Mesodermal cell (in vitro differentiated cells): ENCODE data around the gene ANG.
A peak's percentile ranks its signal among the peaks of the same experiment; 100 is the strongest.
"Not testable (repeated sequence)": the region's sequence is repeated elsewhere in the genome, so short reads cannot be mapped to it uniquely, and the experiment has no call there.

ENCODE experiments used
- H3K27ac ChIP-seq: 2 replicates; pipeline ENCODE4 v1.7.0; 2013; ENCODE audit warnings: mild to moderate bottlenecking, low read depth, low read length, moderate library complexity; ENCODE audit not compliant: severe bottlenecking
- H3K36me3 ChIP-seq: 2 replicates; pipeline ENCODE4 v1.7.1; 2013; ENCODE audit warnings: mild to moderate bottlenecking, low read length, moderate library complexity; ENCODE audit not compliant: control insufficient read depth, insufficient read depth
- H3K4me1 ChIP-seq: one replicate; pipeline ENCODE4 v1.7.1; 2013; ENCODE audit warnings: mild to moderate bottlenecking, low read length; ENCODE audit not compliant: insufficient read depth, control insufficient read depth, poor library complexity, severe bottlenecking
- H3K4me3 ChIP-seq: 2 replicates; pipeline ENCODE4 v1.7.0; 2013; ENCODE audit warnings: low read length, control low read depth, mild to moderate bottlenecking; ENCODE audit not compliant: insufficient read depth, poor library complexity, severe bottlenecking; ENCODE audit errors: extremely low read depth
- H3K9me3 ChIP-seq: 2 replicates; pipeline ENCODE4 v1.7.1; 2013; ENCODE audit warnings: mild to moderate bottlenecking, low read length, moderate library complexity; ENCODE audit not compliant: control insufficient read depth
- WGBS, 2 experiments: methylation state at CpG; one replicate each; pipeline ENCODE4 v1.1.5; 2013; ENCODE audit warnings: missing lambda C conversion rate in 2 of 2; ENCODE audit not compliant: insufficient coverage in 2 of 2; 5-methylcytosine and 5-hydroxymethylcytosine counted together

Gene ANG

GRCh38 chr14:20658246-20658645, 30.3 kb upstream of the ANG start:
- Histone ChIP-seq H3K4me1 (no peaks in the 10 kb centered on the region), H3K4me3 (no peak overlapping the region), H3K9me3 (no peaks in the 10 kb centered on the region), H3K27ac (no peak overlapping the region), H3K36me3 (no peaks in the 10 kb centered on the region)
- 95 to 97% methylated on average over 2 to 3 of the region's 3 CpGs for WGBS, 2 experiments

- WGBS, 2 experiments: 80 to 82% methylated on average over 5 of the region's 6 CpGs
- Histone ChIP-seq H3K36me3 (no peaks in the 10 kb centered on the region), H3K4me1 (no peaks in the 10 kb centered on the region), H3K4me3 (no peak overlapping the region), H3K9me3 (no peaks in the 10 kb centered on the region), H3K27ac (no peak overlapping the region)
Measured at GRCh38 chr14:20659336-20659735, 29.2 kb upstream of the ANG start.

GRCh38 chr14:20659813-20660395, 28.7 kb upstream of the ANG start:
- no peak overlapping the region for H3K4me3 ChIP-seq
- H3K36me3 ChIP-seq: no peaks in the 10 kb centered on the region
- H3K9me3 ChIP-seq: no peaks in the 10 kb centered on the region
- no peaks in the 10 kb centered on the region for H3K4me1 ChIP-seq
- H3K27ac ChIP-seq: no peak overlapping the region
- 83 to 91% methylated on average over 22 to 25 of the region's 26 CpGs for WGBS, 2 experiments

GRCh38 chr14:20661197-20661596, 27.4 kb upstream of the ANG start:
- H3K4me3 ChIP-seq: no peak overlapping the region
- no peaks in the 10 kb centered on the region for H3K36me3 ChIP-seq
- WGBS, 2 experiments: 71 to 91% methylated on average over 1 of the region's 2 CpGs
- H3K4me1 ChIP-seq: no peaks in the 10 kb centered on the region
- no peaks in the 10 kb centered on the region for H3K9me3 ChIP-seq
- no peak overlapping the region for H3K27ac ChIP-seq

GRCh38 chr14:20662968-20663732, 25.4 kb upstream of the ANG start:
- Histone ChIP-seq H3K4me3 (peak overlapping the region; percentile 43), H3K36me3 (no peaks in the 10 kb centered on the region), H3K4me1 (no peaks in the 10 kb centered on the region), H3K27ac (no peak overlapping the region), H3K9me3 (no peaks in the 10 kb centered on the region)
- WGBS, 2 experiments: 0 to 2% methylated on average over 24 to 30 of the region's 31 CpGs

GRCh38 chr14:20666400-20666961, 22.1 kb upstream of the ANG start:
- H3K27ac ChIP-seq, H3K36me3 ChIP-seq, H3K4me3 ChIP-seq, H3K4me1 ChIP-seq, H3K9me3 ChIP-seq: not testable (repeated sequence)
- 88 to 96% methylated on average over 4 to 5 of the region's 7 CpGs for WGBS, 2 experiments

- no peaks in the 10 kb centered on the region for H3K36me3 ChIP-seq
- no peak overlapping the region for H3K4me3 ChIP-seq
- 91% methylated on average over 1 of the region's 2 CpGs; no CpG with 5 or more reads in 1 of the 2 experiments for WGBS, 2 experiments
Measured at GRCh38 chr14:20667957-20668356, 20.6 kb upstream of the ANG start.

GRCh38 chr14:20668969-20669368, 19.6 kb upstream of the ANG start:
- Histone ChIP-seq H3K4me1 (no peaks in the 10 kb centered on the region), H3K27ac (no peak overlapping the region), H3K4me3 (no peak overlapping the region), H3K9me3 (no peaks in the 10 kb centered on the region), H3K36me3 (no peaks in the 10 kb centered on the region)
- WGBS, 2 experiments: 83 to 86% methylated on average over 1 to 2 of the region's 2 CpGs

More at GRCh38 chr14:20667957-20668356, 20.6 kb upstream of the ANG start:
- H3K4me1 ChIP-seq: no peaks in the 10 kb centered on the region
- no peaks in the 10 kb centered on the region for H3K9me3 ChIP-seq
- no peak overlapping the region for H3K27ac ChIP-seq

GRCh38 chr14:20671597-20672283, 16.8 kb upstream of the ANG start:
- Histone ChIP-seq H3K4me1 (no peaks in the 10 kb centered on the region), H3K27ac (peak overlapping the region; percentile 49), H3K9me3 (no peaks in the 10 kb centered on the region), H3K4me3 (no peak overlapping the region), H3K36me3 (no peaks in the 10 kb centered on the region)
- 87 to 95% methylated on average over 4 of the region's 4 CpGs for WGBS, 2 experiments

- no peaks in the 10 kb centered on the region for H3K9me3 ChIP-seq
- WGBS, 2 experiments: 85 to 100% methylated on average over 1 to 2 of the region's 2 CpGs
- no peak overlapping the region for H3K27ac ChIP-seq
- H3K4me1 ChIP-seq: peaks cover 1% of the 10 kb centered on the region
- no peak overlapping the region for H3K4me3 ChIP-seq
- H3K36me3 ChIP-seq: no peaks in the 10 kb centered on the region
Measured at GRCh38 chr14:20675669-20676068, 12.9 kb upstream of the ANG start.
